Adipose tissue (tissue), 3 donors: ENCODE data around the gene RHOV. TPM values are rescaled to one million over a fixed set of nuclear protein-coding genes. Genes with fewer than 3 reads are reported as not detected.

Experiments used
- H3K27ac ChIP-seq: one replicate; pipeline ENCODE4 v1.5.1; 2013; ENCODE audit warnings: low read depth, low read length
- WGBS, 3 donors: extraction: QIAGEN DNeasy Blood & Tissue Kit; methylation state at CpG; one replicate each; pipeline ENCODE4 v1.1.7; 2013; 5-methylcytosine and 5-hydroxymethylcytosine counted together
- polyA plus RNA-seq, 3 donors: library from polyadenylated mRNA; stranded (reverse); fragments of 200-250 nt; gene quantifications; one replicate each; pipeline ENCODE4 v1.2.3, GENCODE V29; 2013
- donor health status: healthy with polysubstance abuse.
- donor health status: Bipolar disorder and iron deficiency.
- donor health status: healthy.

Gene RHOV
- polyA plus RNA-seq, 3 donors, result 0.30 to 14.6 TPM; not detected in 1

DNA sequence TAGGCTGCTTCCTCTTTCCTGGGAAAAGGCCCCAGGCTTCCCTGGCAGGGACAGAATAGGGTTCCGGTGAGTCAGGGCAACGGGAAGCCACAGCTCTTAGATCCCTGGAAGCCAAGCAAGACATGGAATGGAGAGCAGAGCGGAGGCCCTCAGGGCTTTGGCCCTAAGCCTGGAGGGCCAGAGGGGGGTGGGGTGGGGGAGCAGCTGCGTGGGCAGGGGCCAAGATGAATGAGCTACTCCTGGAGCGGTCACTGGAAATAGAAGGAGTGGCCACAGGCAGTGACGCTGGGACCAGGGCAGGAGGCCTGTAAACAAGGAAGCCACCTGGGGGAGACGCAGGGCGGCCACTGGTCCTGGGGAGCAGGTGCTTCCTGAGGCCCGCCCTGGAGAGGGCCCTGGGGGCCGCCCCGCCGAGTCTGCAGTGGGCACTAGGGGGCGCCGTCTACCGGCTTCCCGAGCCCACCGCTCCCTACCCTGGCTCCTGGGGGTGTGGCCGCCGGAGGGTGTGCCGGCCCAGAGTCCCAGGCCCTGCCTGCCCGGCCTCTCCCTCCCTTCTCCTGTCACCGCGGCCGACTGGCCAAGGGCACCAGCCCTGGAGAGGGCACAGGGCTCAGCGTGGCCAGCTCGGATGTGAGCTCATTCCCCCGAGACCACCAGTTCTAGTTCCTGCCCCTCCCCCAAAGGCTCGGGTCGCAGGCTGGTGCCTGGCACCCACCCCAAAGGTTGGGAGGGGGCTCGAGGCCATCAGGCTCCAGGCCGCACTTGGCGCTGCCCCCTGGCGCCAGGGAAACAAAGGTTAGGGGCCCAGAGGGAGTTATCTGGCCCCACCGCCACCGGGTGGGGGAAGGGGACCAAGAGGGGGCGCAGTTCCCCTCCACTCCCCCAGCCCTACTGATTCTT is 32.3 kb upstream of the RHOV start:
- 2 to 3% (median 3%) methylated on average over 23 to 36 of the region's 36 CpGs for WGBS, 3 donors
- H3K27ac ChIP-seq, result no peak overlapping the region

DNA sequence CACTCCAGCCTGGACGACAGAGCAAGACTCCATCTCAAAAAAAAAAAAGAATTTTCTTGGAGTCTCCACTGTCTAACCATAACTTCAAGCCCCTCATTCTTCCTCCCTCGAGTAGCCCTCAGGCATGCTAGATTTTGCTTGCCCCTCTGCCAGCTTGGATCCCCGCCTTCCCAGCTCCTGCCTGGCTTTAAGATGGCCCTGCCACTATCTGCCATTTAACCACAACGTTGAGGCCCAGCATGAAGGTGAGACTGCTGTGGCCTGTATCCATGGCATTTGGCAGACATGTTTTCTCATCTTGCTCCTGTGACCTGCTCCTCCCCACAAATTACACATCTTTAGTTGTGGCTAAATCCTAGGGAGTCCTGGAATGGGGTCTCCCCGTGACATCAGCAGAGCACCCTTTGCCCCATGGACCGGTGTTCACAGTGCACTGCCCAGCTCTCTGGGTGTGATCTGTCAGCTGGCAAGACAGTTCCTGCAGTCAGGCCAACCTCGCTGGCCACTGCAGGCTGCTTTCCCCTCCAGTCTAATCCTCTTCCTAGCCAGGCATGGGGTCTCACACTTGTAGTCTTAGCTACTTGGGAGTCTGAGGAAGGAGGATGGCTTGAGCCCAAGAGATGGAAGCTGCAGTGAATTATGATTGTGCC is 30.6 kb upstream of the RHOV start:
- WGBS, 3 donors, result 67 to 79% (median 68%) methylated on average over 7 of the region's 7 CpGs
- no peak overlapping the region for H3K27ac ChIP-seq

- H3K27ac ChIP-seq, result no peak overlapping the region
- WGBS, 3 donors, result 54 to 76% (median 60%) methylated on average over 33 of the region's 33 CpGs
Observed at GRCh38 chr15:40902605-40903561, 28.8 kb upstream of the RHOV start.

DNA sequence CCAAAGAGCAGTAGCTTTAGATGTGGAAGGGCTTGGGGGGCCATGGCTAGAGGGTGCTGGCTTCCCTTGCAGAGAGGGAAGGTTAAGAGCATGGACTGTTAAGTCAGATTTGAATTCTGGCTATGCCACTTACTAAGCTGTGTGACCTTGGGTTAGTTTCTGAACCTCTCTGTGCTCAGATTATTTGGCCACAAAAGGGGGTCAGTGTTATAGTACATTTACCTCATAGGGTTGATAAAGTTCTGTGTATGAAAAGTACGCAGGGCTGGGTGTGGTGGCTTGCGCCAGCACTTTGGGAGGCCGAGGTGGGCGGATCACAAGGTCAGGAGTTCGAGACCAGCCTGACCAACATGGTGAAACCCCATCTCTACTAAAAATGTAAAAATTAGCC is 27.0 kb upstream of the RHOV start:
- 72 to 75% (median 74%) methylated on average over 5 of the region's 5 CpGs for WGBS, 3 donors
- H3K27ac ChIP-seq, result no peak overlapping the region

DNA sequence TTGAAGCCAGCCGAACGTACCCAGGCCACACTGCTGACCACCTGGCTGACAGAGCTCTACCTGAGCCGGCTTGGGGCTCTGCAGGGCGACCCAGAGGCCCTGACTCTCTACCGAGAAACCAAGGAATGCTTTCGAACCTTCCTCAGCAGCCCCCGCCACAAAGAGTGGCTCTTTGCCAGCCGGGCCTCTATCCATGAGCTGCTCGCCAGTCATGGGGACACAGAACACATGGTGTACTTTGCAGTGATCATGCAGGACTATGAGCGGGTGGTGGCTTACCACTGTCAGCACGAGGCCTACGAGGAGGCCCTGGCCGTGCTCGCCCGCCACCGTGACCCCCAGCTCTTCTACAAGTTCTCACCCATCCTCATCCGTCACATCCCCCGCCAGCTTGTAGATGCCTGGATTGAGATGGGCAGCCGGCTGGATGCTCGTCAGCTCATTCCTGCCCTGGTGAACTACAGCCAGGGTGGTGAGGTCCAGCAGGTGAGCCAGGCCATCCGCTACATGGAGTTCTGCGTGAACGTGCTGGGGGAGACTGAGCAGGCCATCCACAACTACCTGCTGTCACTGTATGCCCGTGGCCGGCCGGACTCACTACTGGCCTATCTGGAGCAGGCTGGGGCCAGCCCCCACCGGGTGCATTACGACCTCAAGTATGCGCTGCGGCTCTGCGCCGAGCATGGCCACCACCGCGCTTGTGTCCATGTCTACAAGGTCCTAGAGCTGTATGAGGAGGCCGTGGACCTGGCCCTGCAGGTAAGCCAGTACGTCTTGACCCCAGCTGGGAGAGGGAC is 26.4 kb upstream of the RHOV start:
- WGBS, 3 donors, result 88 to 94% (median 91%) methylated on average over 36 of the region's 36 CpGs

GRCh38 chr15:40899536-40900207 is 25.6 kb upstream of the RHOV start:
- 90 to 91% (median 91%) methylated on average over 33 of the region's 33 CpGs for WGBS, 3 donors
- no peak overlapping the region for H3K27ac ChIP-seq

More for the DNA sequence above, 26.4 kb upstream of the RHOV start:
- no peak overlapping the region for H3K27ac ChIP-seq

DNA sequence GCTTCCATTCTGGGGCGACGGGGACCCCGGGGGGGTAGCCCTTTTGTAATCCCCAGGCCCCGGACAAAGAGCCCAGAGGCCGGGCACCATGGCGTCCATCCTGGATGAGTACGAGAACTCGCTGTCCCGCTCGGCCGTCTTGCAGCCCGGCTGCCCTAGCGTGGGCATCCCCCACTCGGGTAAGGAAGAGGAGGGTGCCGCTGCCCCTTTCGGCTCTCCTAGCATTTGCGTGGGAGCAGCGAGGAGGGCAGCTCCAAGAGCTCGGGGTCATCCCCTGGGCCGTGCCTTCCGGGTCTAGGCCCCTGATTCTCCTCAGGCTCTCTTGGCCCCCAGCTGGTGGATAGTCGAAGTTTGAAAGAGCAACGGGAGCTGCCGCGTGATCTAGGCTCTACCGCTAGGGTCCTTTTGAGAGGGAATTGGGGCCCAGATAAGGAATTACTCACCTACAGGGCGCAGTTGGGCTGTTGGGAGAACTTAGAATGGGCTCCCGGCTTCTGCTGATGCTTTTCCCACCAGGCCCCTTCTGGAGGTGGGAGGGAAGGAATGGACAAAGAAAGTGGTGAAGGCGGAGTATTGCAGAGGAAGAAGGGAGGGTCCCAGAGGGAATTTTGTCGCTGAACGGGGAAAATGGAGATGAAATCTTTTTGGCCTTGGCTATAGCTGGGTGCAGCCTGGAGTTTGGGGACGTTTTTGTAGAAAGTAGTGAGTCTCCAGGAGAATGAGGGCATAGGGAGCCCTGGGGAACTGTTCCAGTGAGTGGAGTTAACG is 20.8 kb upstream of the RHOV start:
- no peak overlapping the region for H3K27ac ChIP-seq
- 1 to 2% (median 2%) methylated on average over 32 to 33 of the region's 33 CpGs for WGBS, 3 donors

DNA sequence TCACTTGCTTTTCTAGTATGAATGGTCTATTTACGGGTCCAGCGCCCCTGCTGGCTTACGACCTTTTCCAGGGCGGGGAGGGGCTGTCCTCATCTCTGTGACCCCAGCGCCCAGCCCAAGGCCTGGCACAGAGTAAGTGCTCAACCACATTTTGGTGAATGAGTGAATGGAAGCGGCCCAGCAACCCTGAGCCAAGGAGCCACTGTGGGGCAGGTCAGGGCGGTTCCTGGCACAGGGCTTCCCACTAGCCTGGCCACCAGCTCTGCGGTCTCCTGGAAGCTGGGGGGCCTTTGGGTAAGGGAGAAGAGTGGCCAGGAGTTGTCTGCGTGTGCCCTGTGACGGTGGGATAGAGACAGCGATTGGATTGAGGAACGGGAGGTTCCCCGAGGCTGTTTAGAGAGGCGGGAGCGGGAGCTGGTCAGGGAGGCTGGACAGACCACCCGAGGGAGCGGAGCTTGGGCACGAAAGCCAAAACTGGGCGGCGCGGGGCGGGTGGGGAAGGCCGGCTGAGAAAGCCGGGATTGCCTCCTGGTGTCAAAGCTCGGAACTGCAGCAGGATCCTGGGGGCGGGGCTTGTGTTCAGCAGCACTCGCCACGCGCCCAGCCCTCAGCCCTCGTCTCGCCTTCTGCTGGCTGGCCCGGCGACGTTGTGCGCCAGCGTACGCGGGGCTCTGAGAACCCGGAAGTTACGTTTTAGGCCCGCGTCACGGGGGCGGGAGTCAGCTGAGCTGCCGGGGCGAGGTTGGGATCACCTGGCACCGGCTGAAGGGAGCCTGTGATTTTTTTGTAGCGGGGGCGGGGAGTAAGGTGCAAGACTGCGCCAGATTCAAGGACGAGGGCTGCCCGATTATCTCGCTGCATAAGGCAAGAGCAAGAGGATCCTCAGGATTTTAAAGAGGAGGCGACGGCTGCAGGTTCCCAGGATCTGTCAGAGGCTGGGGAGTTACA is 20.0 kb upstream of the RHOV start, which contains the start of gene VPS18:
TSS of gene VPS18 (plus strand) at position 718 of the 948 bp plus-strand sequence. CDS start 319 bp downstream, outside the sequence.
- WGBS, 3 donors, result 3 to 4% (median 4%) methylated on average over 55 of the region's 55 CpGs

DNA sequence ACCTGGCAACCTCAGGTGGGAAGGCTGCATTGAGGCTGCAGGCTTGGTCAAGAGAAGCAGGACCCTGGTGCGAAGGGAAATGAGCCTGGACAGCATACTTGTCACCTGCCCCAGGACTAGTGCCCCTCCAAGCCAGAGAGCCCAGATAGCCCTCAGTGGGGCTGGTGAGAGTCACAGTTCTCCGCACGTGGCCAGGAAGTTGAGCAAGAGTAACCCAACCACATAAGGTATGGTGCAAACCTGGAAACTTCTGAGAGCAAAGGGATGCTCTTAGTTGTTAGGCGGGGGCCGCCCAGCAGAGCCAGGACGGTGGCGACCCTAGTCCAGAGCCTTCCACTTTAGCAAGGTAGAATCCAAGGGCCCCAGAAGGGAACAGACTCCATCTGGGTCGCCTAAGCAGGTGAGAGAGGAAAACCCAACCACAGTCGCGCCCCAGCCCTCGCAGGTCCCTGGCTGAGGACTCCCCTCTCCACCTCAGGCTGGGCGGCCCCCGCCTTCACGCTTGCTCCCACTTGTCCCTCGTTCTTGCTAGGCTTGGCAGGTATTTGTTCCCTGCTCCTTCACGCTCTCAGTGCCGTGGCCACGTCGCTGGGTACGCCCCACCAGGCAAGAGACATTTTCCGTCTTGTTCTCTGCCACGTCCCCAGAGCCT is 19.1 kb upstream of the RHOV start:
- no peak overlapping the region for H3K27ac ChIP-seq

More for the DNA sequence above, 20.0 kb upstream of the RHOV start, which contains the start of gene VPS18:
- H3K27ac ChIP-seq, result peak within 1 kb of the TSS; percentile 35

DNA sequence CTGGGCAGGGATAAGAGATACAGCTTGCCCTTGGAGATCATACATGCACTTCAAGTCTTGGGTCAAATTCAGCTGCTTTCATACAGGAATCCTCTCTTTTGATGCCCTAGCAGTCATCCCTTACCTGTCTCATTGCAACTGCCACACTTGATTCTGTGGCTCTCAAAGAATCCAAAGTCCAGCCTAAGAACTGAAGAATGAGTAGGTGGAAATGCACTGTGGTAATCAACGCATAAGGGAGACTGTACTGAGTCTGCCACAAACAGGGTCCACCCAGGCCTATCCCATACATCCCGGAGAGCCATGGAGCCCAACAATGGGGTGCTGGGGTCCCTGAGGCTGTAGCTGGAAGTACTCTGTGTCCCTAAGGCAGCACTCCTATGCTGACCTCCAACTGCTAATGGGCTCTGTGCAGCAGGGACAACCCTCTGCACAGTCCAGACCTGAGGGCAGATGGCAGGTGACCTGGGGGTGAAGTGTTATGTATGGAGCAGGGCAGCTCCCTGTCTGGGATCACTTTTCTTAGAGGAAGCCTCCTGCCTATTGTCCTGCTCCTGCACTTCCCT is 18.5 kb upstream of the RHOV start:
- no peak overlapping the region for H3K27ac ChIP-seq
- WGBS, 3 donors, result 60 to 90% (median 82%) methylated on average over 2 of the region's 2 CpGs

More for the DNA sequence above, 19.1 kb upstream of the RHOV start:
- 72 to 81% (median 79%) methylated on average over 22 of the region's 22 CpGs for WGBS, 3 donors

DNA sequence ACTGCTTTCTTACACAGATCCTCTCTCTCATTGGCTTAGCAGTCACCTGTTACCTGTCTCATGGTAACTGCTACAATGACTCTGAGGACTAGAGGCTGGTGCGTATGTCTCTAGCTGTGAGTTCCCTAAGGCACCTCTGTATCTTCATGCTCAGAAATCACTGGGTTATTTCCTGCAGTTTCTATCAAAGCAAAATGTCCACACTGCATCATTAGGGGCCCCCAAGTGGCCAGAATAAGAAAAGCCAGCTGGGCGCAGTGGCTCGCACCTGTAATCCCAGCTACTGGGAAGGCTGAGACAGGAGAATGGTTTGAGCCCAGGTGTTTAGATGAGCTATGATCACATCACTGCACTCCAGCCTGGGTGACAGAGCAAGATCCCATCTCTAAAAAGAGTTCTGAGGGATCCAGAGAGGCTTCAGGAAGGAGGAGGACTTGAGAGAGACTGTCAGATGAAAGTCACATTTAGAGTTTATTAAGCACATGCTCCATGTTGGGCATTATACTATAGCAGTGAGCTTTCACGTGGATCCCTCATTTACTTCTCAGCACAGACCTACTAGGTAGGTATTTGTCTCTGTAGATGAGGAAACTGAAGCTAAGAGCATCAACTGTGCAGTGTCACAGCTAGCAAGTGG is 17.9 kb upstream of the RHOV start:
- H3K27ac ChIP-seq, result no peak overlapping the region
- 7 to 13% (median 9%) methylated on average over 4 of the region's 4 CpGs for WGBS, 3 donors

DNA sequence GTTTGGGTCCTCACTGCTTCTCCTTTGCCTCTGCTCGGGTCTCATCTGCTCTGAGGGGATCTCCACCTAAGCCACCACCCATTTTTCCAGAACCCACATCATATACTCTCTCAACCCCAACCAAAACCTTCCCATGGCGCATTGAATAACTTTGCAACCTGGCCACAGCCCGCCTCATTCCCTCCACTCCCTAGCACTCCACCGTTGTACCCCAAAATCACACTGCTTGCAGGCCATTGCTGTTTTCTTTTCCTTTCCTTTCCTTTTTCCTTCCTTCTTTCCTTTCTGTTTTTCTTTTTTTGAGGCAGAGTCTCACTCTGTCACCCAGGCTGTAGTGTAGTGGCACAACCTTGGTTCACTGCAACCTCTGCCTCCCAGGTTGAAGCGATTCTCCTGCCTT is 17.1 kb upstream of the RHOV start:
- WGBS, 3 donors, result 78 to 88% (median 85%) methylated on average over 5 of the region's 5 CpGs
- H3K27ac ChIP-seq, result no peak overlapping the region

- H3K27ac ChIP-seq, result no peak overlapping the region
Observed at GRCh38 chr15:40889112-40889511, 15.1 kb upstream of the RHOV start.

DNA sequence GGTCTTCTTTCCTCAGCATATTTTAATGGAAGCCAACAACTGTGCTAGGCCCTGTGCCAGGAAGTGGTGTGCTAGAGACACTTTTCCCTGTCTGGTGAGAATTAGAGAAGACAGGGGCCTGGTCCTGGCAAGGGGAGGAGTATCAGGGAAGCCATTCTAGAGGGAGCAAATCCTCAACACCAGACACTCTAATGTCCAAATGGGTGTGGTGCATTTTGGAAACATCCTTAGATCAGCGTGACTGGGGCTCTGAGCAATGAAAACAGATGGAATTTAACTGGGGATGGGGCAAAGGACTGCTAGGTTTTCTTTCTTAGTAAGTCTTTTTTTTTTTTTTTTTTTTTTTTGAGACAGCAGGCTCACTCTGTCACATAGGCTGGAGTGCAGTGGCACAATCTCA is 12.6 kb upstream of the RHOV start:
- 73 to 91% (median 74%) methylated on average over 1 of the region's 1 CpG for whole genome bisulfite sequencing, 3 donors
- H3K27ac ChIP-seq, result no peak overlapping the region
